Endothelial cell of umbilical vein (primary cell): Measurements from ENCODE around the gene GRID2IP. TPM values are rescaled to one million over a fixed set of nuclear protein-coding genes. Genes with fewer than 3 reads are reported as not detected.

ENCODE experiments used
- BruUV-seq: library from RNA; stranded (reverse); fragments of 400-500 nt; replicated peaks from 2 replicates; lab custom pipeline; 2021; lab: Mats Ljungman, UMichigan
- CTCF ChIA-PET: fragments of 300-600, 350-600 bp; sonication (Branson Sonifier 250); formaldehyde crosslinking; loops from one replicate; lab custom pipeline; 2021; ENCODE audit warnings: antibody characterized with exemption, inconsistent platforms; lab: Charles Lee
- POLR2A ChIA-PET: fragments of 300-600, 350-600 bp; sonication (Branson Sonifier 250); formaldehyde crosslinking; loops from one replicate; lab custom pipeline; 2021; ENCODE audit warnings: antibody characterized with exemption, inconsistent platforms; lab: Charles Lee
- DNase-seq: peaks from one replicate; pipeline ENCODE4 v3.0.0-alpha.2; 2011; ENCODE audit warnings: low read depth, low spot score
- FAIRE-seq: peaks from 2 replicates; lab custom pipeline; 2011; peaks lifted over from hg19 to GRCh38; lab: Jason Lieb, UNC
- H2AFZ ChIP-seq: 2 replicates; pipeline ENCODE4 v1.6.0; 2012; ENCODE audit warnings: low read depth, low read length, control low read depth, inconsistent platforms
- H3K27ac ChIP-seq: 2 replicates; pipeline ENCODE4 v1.5.1; 2011; ENCODE audit warnings: low read depth, mild to moderate bottlenecking, control low read depth, low read length, moderate library complexity; ENCODE audit not compliant: insufficient read depth
- H3K27me3 ChIP-seq, 2 experiments: 2 replicates each; pipeline versions ENCODE4 v1.6.0 to v1.6.1; 2011; ENCODE audit warnings: low read length in 2 of 2, mixed read lengths in 1 of 2; ENCODE audit not compliant: control insufficient read depth in 2 of 2, insufficient read depth in 2 of 2
- H3K36me3 ChIP-seq, 2 experiments: 2 replicates in 1 of 2; 3 replicates in 1 of 2; pipeline ENCODE4 v1.5.1; 2011; ENCODE audit warnings: low read length in 2 of 2, mild to moderate bottlenecking in 1 of 2, moderate library complexity in 1 of 2; ENCODE audit not compliant: control insufficient read depth in 2 of 2, insufficient read depth in 2 of 2; ENCODE audit errors: extremely low read depth in 1 of 2
- H3K4me1 ChIP-seq: 3 replicates; pipeline ENCODE4 v1.5.1; 2011; ENCODE audit warnings: mild to moderate bottlenecking, low read length; ENCODE audit not compliant: control insufficient read depth, insufficient read depth; ENCODE audit errors: extremely low read depth
- H3K4me2 ChIP-seq: 2 replicates; pipeline ENCODE4 v1.6.1; 2011; ENCODE audit warnings: low read length, control low read depth, mixed read lengths; ENCODE audit not compliant: insufficient read depth
- H3K4me3 ChIP-seq, 3 experiments: fragments of 200-600 bp in 1 of 3; sonication (generic), shearing (Covaris generic) in 1 of 3; replicated peaks in 1 of 3; 2 replicates each; pipeline ENCODE4 v1.5.1; 2011 to 2016; ENCODE audit warnings: control low read depth in 3 of 3, low read length in 3 of 3, mild to moderate bottlenecking in 2 of 3, inconsistent platforms in 1 of 3, low read depth in 1 of 3, moderate library complexity in 1 of 3; ENCODE audit not compliant: insufficient read depth in 1 of 3
- H3K79me2 ChIP-seq: 2 replicates; pipeline ENCODE4 v1.6.0; 2012; ENCODE audit warnings: low read length, inconsistent platforms; ENCODE audit not compliant: control insufficient read depth, insufficient read depth
- H3K9ac ChIP-seq: replicated peaks from 2 replicates; pipeline ENCODE3; 2011; ENCODE audit warnings: low read length, control low read depth; ENCODE audit not compliant: insufficient read depth; ENCODE audit errors: extremely low read depth
- H3K9me1 ChIP-seq: replicated peaks from 3 replicates; pipeline ENCODE4 v1.6.0; 2011; ENCODE audit warnings: mild to moderate bottlenecking, low read length; ENCODE audit not compliant: control insufficient read depth, insufficient read depth; ENCODE audit errors: extremely low read depth
- H3K9me3 ChIP-seq: replicated peaks from 2 replicates; pipeline ENCODE4 v1.5.1; 2012; ENCODE audit warnings: low read length, inconsistent platforms; ENCODE audit not compliant: control insufficient read depth, insufficient read depth
- H4K20me1 ChIP-seq: replicated peaks from 2 replicates; pipeline ENCODE3; 2011; ENCODE audit warnings: mild to moderate bottlenecking, low read length; ENCODE audit not compliant: control insufficient read depth, insufficient read depth; ENCODE audit errors: extremely low read depth
- CTCF ChIP-seq, 2 donors: IDR thresholded peaks; 1 replicate in 1 of 2; 2 replicates in 1 of 2; pipeline ENCODE4 v1.5.1; 2011; ENCODE audit warnings: low read length in 2 of 2, mild to moderate bottlenecking in 2 of 2, moderate library complexity in 2 of 2, control low read depth in 1 of 2, inconsistent platforms in 1 of 2, low read depth in 1 of 2; ENCODE audit not compliant: insufficient read depth in 1 of 2; ENCODE audit errors: extremely low read depth in 1 of 2
- EZH2 ChIP-seq: IDR thresholded peaks from 2 replicates; pipeline ENCODE4 v1.6.1; 2012; ENCODE audit warnings: borderline replicate concordance, low read depth, mild to moderate bottlenecking, moderate library complexity, low read length, inconsistent platforms; ENCODE audit not compliant: severe bottlenecking
- FOS ChIP-seq: IDR thresholded peaks from 2 replicates; pipeline ENCODE4 v1.6.1; 2011; ENCODE audit warnings: mild to moderate bottlenecking, low read length, moderate library complexity, borderline replicate concordance; ENCODE audit not compliant: insufficient read depth
- GATA2 ChIP-seq: IDR thresholded peaks from 2 replicates; pipeline ENCODE4 v1.7.0; 2011; ENCODE audit warnings: low read depth, mild to moderate bottlenecking, moderate library complexity, mixed read lengths, low read length; ENCODE audit not compliant: insufficient read length, insufficient read depth
- JUN ChIP-seq: IDR thresholded peaks from 2 replicates; pipeline ENCODE4 v1.6.1; 2011; ENCODE audit warnings: borderline replicate concordance, low read depth; ENCODE audit not compliant: insufficient read length, insufficient read depth
- MAX ChIP-seq: IDR thresholded peaks from 2 replicates; pipeline ENCODE4 v1.6.1; 2011; ENCODE audit not compliant: insufficient read depth, insufficient read length
- MYC ChIP-seq: IDR thresholded peaks from one replicate; pipeline ENCODE4 v1.6.1; 2011; ENCODE audit warnings: mild to moderate bottlenecking, low read depth, low read length
- POLR2A ChIP-seq: IDR thresholded peaks from 2 replicates; pipeline ENCODE4 v1.6.1; 2012; ENCODE audit warnings: low read depth, mild to moderate bottlenecking, control low read depth, low read length
- POLR2AphosphoS5 ChIP-seq: IDR thresholded peaks from 2 replicates; pipeline ENCODE4 v1.6.1; 2012; ENCODE audit warnings: low read depth, mild to moderate bottlenecking, control low read depth, low read length, moderate library complexity; ENCODE audit not compliant: insufficient read depth
- dilution Hi-C: fragments of 300-500 bp; cut with MboI; formaldehyde crosslinking; loops from one replicate; pipeline ENCODE4 v1.15.0; 2019; ENCODE audit warnings: low sequenced_read_pairs; ENCODE audit not compliant: extremely low pct_ligation_motif_present
- intact Hi-C: fragments of 100-400 bp; cut with micrococcal nuclease; formaldehyde crosslinking; loops from one replicate; pipeline ENCODE4 v1.10.0; 2022
- polyA plus RNA-seq, 4 experiments: library from polyadenylated mRNA; depleted of rRNA in 3 of 4; stranded (reverse) in 3 of 4; unstranded in 1 of 4; fragments of >200 nt; gene quantifications; 2 replicates each; pipeline versions ENCODE4 v1.2.1 to v1.2.3, GENCODE V29; 2011 to 2012; ENCODE audit warnings: missing spikeins in 1 of 4
- total RNA-seq: library from RNA; stranded (reverse); gene quantifications from 2 replicates; pipeline ENCODE4 v1.2.3, GENCODE V29; 2021

Gene GRID2IP
- total and polyA plus RNA-seq, 2 donors (not counting 3 experiments of a cell fraction or from before 2014, with no cell fraction given), result not detected

GRCh38 chr7:6505685-6506559 lies 45.3 kb downstream of the GRID2IP start:
- Histone ChIP-seq H4K20me1 (no peaks in the 10 kb centered on the region), H3K9me3 (no peaks in the 10 kb centered on the region), H3K27me3 (peaks cover 0 to 2% of the 10 kb centered on the region in 2 experiments), H2AFZ (no peak overlapping the region), H3K36me3 (no peaks in the 10 kb centered on the region), H3K9me1 (no peaks in the 10 kb centered on the region), H3K9ac (no peak overlapping the region), H3K4me2 (no peak overlapping the region), H3K4me3 (no peak overlapping the region), H3K79me2 (no peaks in the 10 kb centered on the region), H3K27ac (no peak overlapping the region), H3K4me1 (peaks cover 3% of the 10 kb centered on the region)
- POLR2A ChIA-PET, result no interaction called here
- FAIRE-seq, result no peak
- TF ChIP-seq MAX, result no peak
- TF ChIP-seq GATA2, result no peak
- TF ChIP-seq FOS, result no peak
- no peak for TF ChIP-seq POLR2AphosphoS5
- no peak for TF ChIP-seq MYC
- TF ChIP-seq JUN, result no peak
- no peak for TF ChIP-seq POLR2A
- TF ChIP-seq EZH2, result no peak
- no peak for TF ChIP-seq CTCF (IDR thresholded peaks at IDR 0.05; ENCODE audit: extremely low read depth in 1 of 2, insufficient read depth in 1 of 2, low read depth in 1 of 2, low read length in 2 of 2)
- CTCF ChIA-PET, result interaction anchor here (1.0 to 1.4 kb wide), 3 partner anchors 10 to 17 kb away, joined by 3 to 7 read pairs (median 4); no protein-coding TSS in a partner anchor
- no TSS peak for BruUV-seq
- no peak for DNase-seq
- dilution Hi-C loops, result no loop called here
- intact Hi-C loops, result no loop called here
